Panc1 (cell line): Measurements from ENCODE around the gene VMAC. TPM values are rescaled to one million over a fixed set of nuclear protein-coding genes. Genes with fewer than 3 reads are reported as not detected.

ENCODE experiments used
- ATAC-seq: fragments of 200-7000 bp; cut with Tn5 transposase; 2 replicates; pipeline ENCODE4 v1.9.1; 2020; ENCODE audit warnings: mild to moderate bottlenecking, moderate library complexity
- BruUV-seq: library from RNA; stranded (reverse); fragments of 400-500 nt; replicated peaks from 2 replicates; lab custom pipeline; 2021; lab: Mats Ljungman, UMichigan
- CTCF ChIA-PET: fragments of 300-600 bp; sonication (Branson Sonifier 250); formaldehyde crosslinking; loops from one replicate; lab custom pipeline; 2022; ENCODE audit warnings: antibody characterized with exemption; lab: Charles Lee
- POLR2A ChIA-PET: fragments of 300-600 bp; sonication (Branson Sonifier 250); formaldehyde crosslinking; loops from one replicate; lab custom pipeline; 2022; ENCODE audit warnings: antibody characterized with exemption; lab: Charles Lee
- DNase-seq: peaks from one replicate; pipeline ENCODE4 v3.0.0-alpha.2; 2010; ENCODE audit warnings: low read depth, low spot score
- H3K27ac ChIP-seq: 2 replicates; pipeline ENCODE4 v1.5.1; 2011; ENCODE audit warnings: mild to moderate bottlenecking, low read length, inconsistent platforms
- H3K27me3 ChIP-seq: fragments of 200-500 bp; sonication (Bioruptor generic); 2 replicates; pipeline ENCODE4 v1.6.0; 2014; ENCODE audit warnings: low read length, inconsistent platforms; ENCODE audit not compliant: control insufficient read depth, insufficient read depth
- H3K36me3 ChIP-seq: fragments of 200-500 bp; sonication (Bioruptor generic); 2 replicates; pipeline ENCODE4 v1.5.1; 2014; ENCODE audit warnings: inconsistent platforms, mild to moderate bottlenecking, low read length, moderate library complexity; ENCODE audit not compliant: control insufficient read depth, insufficient read depth
- H3K4me1 ChIP-seq: 2 replicates; pipeline ENCODE4 v1.5.1; 2011; ENCODE audit warnings: inconsistent platforms, mild to moderate bottlenecking, low read length, moderate library complexity; ENCODE audit not compliant: control insufficient read depth, insufficient read depth
- H3K4me3 ChIP-seq, 2 experiments: 2 replicates each; pipeline ENCODE4 v1.5.1; 2011 to 2012; ENCODE audit warnings: low read depth in 2 of 2, low read length in 2 of 2, mild to moderate bottlenecking in 2 of 2, inconsistent platforms in 1 of 2, moderate library complexity in 1 of 2
- H3K9me3 ChIP-seq: fragments of 200-500 bp; sonication (Bioruptor generic); 2 replicates; pipeline ENCODE4 v1.5.1; 2014; ENCODE audit warnings: low read depth, mild to moderate bottlenecking, inconsistent platforms, low read length, moderate library complexity; ENCODE audit not compliant: control insufficient read depth, insufficient read depth
- POLR2AphosphoS5 ChIP-seq: IDR thresholded peaks from 2 replicates; pipeline ENCODE4 v1.6.1; 2012; ENCODE audit warnings: mild to moderate bottlenecking, low read depth, low read length, moderate library complexity
- SIN3A ChIP-seq: IDR thresholded peaks from 2 replicates; pipeline ENCODE4 v1.6.1; 2012; ENCODE audit warnings: low read depth, mild to moderate bottlenecking, low read length, moderate library complexity, borderline replicate concordance; ENCODE audit not compliant: insufficient read depth
- TCF7L2 ChIP-seq: IDR thresholded peaks from 2 replicates; pipeline ENCODE4 v1.6.1; 2011; ENCODE audit warnings: mild to moderate bottlenecking, low read depth, low read length, inconsistent platforms
- in situ Hi-C: cut with HindIII; loops from 2 replicates; pipeline ENCODE4 v1.10.0; 2016; ENCODE audit warnings: low sequenced_read_pairs, low pct_unique_long_range_greater_than_20kb
- intact Hi-C: fragments of 100-400 bp; cut with micrococcal nuclease; formaldehyde crosslinking; loops from one replicate; pipeline ENCODE4 v1.10.0; 2022; ENCODE audit not compliant: unreplicated experiment
- total RNA-seq: library from RNA; stranded (reverse); gene quantifications from one replicate; pipeline ENCODE4 v1.2.1, GENCODE V29; 2021; ENCODE audit not compliant: unreplicated experiment
- TF ChIP-seq, protein P1 (sequence below): fragments of 450-650 bp; IDR thresholded peaks from 2 replicates; pipeline ENCODE4 v1.5.1; 2017; ENCODE audit warnings: mild to moderate bottlenecking
- TF ChIP-seq, protein P2 (sequence below), 2 experiments: IDR thresholded peaks; 2 replicates each; pipeline ENCODE4 v1.6.1; 2011 to 2012; ENCODE audit warnings: low read depth in 2 of 2, control low read depth in 1 of 2, low read length in 1 of 2, mild to moderate bottlenecking in 1 of 2, moderate library complexity in 1 of 2; ENCODE audit not compliant: insufficient read depth in 1 of 2

Gene VMAC
- total RNA-seq, 1 experiment from 2014 or later, result 5.2 TPM

DNA sequence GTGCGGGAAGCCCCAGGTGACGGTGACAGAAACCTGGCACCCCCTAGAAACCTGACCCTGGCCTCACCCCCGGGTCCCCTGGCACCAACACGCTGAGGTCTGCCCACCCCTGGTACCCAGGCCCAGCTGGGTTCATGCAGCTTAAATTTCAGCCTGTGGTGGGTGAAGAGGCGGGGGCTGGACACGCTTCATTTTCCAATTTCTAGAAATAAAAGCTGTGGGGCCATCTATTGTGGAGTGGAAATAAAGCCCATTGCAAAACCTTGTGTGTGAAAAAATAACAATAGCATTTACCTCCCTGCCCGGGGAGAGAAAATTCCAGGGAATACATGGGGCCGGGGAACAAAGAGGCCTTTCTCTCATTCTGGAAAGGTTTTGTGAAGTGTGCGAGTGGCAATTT is 26.8 kb upstream of the VMAC start:
- intact Hi-C loops (no loop called here), in situ Hi-C loops (no loop called here)
- POLR2A ChIA-PET, result no interaction called here
- H3K27ac ChIP-seq, result no peak overlapping the region
- no peak for DNase-seq
- no peaks in the 10 kb centered on the region for H3K27me3 ChIP-seq
- no TSS peak for BruUV-seq
- H3K4me1 ChIP-seq, result no peaks in the 10 kb centered on the region
- ATAC-seq, result no peak
- TF ChIP-seq TCF7L2 (no peak), POLR2AphosphoS5 (no peak), SIN3A (no peak)
- TF ChIP-seq, protein P1, sequence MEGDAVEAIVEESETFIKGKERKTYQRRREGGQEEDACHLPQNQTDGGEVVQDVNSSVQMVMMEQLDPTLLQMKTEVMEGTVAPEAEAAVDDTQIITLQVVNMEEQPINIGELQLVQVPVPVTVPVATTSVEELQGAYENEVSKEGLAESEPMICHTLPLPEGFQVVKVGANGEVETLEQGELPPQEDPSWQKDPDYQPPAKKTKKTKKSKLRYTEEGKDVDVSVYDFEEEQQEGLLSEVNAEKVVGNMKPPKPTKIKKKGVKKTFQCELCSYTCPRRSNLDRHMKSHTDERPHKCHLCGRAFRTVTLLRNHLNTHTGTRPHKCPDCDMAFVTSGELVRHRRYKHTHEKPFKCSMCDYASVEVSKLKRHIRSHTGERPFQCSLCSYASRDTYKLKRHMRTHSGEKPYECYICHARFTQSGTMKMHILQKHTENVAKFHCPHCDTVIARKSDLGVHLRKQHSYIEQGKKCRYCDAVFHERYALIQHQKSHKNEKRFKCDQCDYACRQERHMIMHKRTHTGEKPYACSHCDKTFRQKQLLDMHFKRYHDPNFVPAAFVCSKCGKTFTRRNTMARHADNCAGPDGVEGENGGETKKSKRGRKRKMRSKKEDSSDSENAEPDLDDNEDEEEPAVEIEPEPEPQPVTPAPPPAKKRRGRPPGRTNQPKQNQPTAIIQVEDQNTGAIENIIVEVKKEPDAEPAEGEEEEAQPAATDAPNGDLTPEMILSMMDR, result no peak
- TF ChIP-seq, protein P2, sequence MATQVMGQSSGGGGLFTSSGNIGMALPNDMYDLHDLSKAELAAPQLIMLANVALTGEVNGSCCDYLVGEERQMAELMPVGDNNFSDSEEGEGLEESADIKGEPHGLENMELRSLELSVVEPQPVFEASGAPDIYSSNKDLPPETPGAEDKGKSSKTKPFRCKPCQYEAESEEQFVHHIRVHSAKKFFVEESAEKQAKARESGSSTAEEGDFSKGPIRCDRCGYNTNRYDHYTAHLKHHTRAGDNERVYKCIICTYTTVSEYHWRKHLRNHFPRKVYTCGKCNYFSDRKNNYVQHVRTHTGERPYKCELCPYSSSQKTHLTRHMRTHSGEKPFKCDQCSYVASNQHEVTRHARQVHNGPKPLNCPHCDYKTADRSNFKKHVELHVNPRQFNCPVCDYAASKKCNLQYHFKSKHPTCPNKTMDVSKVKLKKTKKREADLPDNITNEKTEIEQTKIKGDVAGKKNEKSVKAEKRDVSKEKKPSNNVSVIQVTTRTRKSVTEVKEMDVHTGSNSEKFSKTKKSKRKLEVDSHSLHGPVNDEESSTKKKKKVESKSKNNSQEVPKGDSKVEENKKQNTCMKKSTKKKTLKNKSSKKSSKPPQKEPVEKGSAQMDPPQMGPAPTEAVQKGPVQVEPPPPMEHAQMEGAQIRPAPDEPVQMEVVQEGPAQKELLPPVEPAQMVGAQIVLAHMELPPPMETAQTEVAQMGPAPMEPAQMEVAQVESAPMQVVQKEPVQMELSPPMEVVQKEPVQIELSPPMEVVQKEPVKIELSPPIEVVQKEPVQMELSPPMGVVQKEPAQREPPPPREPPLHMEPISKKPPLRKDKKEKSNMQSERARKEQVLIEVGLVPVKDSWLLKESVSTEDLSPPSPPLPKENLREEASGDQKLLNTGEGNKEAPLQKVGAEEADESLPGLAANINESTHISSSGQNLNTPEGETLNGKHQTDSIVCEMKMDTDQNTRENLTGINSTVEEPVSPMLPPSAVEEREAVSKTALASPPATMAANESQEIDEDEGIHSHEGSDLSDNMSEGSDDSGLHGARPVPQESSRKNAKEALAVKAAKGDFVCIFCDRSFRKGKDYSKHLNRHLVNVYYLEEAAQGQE (IDR thresholded peaks at IDR 0.05; ENCODE audit: insufficient read depth in 1 of 2, low read depth in 2 of 2, low read length in 1 of 2), result no peak
- CTCF ChIA-PET, result no interaction called here
- no peaks in the 10 kb centered on the region for H3K36me3 ChIP-seq
- no peak overlapping the region for H3K4me3 ChIP-seq
- H3K9me3 ChIP-seq, result no peaks in the 10 kb centered on the region

GRCh38 chr19:5880196-5880595 is 24.5 kb upstream of the VMAC start:
- ATAC-seq (no peak), DNase-seq (no peak)
- intact Hi-C loops, result no loop called here
- no TSS peak for BruUV-seq
- no peaks in the 10 kb centered on the region for H3K9me3 ChIP-seq
- POLR2A ChIA-PET, result no interaction called here
- TF ChIP-seq, protein P1, result no peak
- no peak for TF ChIP-seq SIN3A
- no peak for TF ChIP-seq TCF7L2
- no peak for TF ChIP-seq POLR2AphosphoS5
- TF ChIP-seq, protein P2 (IDR thresholded peaks at IDR 0.05; ENCODE audit: insufficient read depth in 1 of 2, low read depth in 2 of 2, low read length in 1 of 2), result no peak
- H3K4me1 ChIP-seq, result no peaks in the 10 kb centered on the region
- no peaks in the 10 kb centered on the region for H3K27me3 ChIP-seq
- CTCF ChIA-PET, result no interaction called here
- no peak overlapping the region for H3K27ac ChIP-seq
- in situ Hi-C loops, result no loop called here
- no peak overlapping the region for H3K4me3 ChIP-seq
- H3K36me3 ChIP-seq, result no peaks in the 10 kb centered on the region
